Measurements from ENCODE around the gene TOM1L1.

TOM1L1 gene

GRCh38 chr17:54944796-54945195, 44.1 kb downstream of the TOM1L1 start:
- TF ChIP-seq CTCF (IDR thresholded peaks at IDR 0.05; ENCODE audit: borderline replicate concordance, insufficient read depth, low read depth, low read length): no peak
- no peak overlapping the region for H3K4me3 ChIP-seq (ENCODE audit: low read depth, low read length)

GRCh38 chr17:54945231-54945630, 44.6 kb downstream of the TOM1L1 start:
- no peak overlapping the region for H3K4me3 ChIP-seq (ENCODE audit: low read depth, low read length)
- TF ChIP-seq CTCF (IDR thresholded peaks at IDR 0.05; ENCODE audit: borderline replicate concordance, insufficient read depth, low read depth, low read length): no peak

- no peak overlapping the region for H3K4me3 ChIP-seq (ENCODE audit: low read depth, low read length)
- TF ChIP-seq CTCF (IDR thresholded peaks at IDR 0.05; ENCODE audit: borderline replicate concordance, insufficient read depth, low read depth, low read length): no peak
Observed at GRCh38 chr17:54945671-54946070, 45.0 kb downstream of the TOM1L1 start.

- no peak overlapping the region for H3K4me3 ChIP-seq (ENCODE audit: low read depth, low read length)
- TF ChIP-seq CTCF (IDR thresholded peaks at IDR 0.05; ENCODE audit: borderline replicate concordance, insufficient read depth, low read depth, low read length): no peak
Observed at GRCh38 chr17:54947396-54947795, 46.7 kb downstream of the TOM1L1 start.

GRCh38 chr17:54948380-54948779, 47.7 kb downstream of the TOM1L1 start:
- H3K4me3 ChIP-seq (ENCODE audit: low read depth, low read length): no peak overlapping the region
- no peak for TF ChIP-seq CTCF (IDR thresholded peaks at IDR 0.05; ENCODE audit: borderline replicate concordance, insufficient read depth, low read depth, low read length)

- TF ChIP-seq CTCF (IDR thresholded peaks at IDR 0.05; ENCODE audit: borderline replicate concordance, insufficient read depth, low read depth, low read length): no peak
- H3K4me3 ChIP-seq (ENCODE audit: low read depth, low read length): no peak overlapping the region
Observed at GRCh38 chr17:54950116-54950515, 49.5 kb downstream of the TOM1L1 start.

GRCh38 chr17:54951286-54951685, 50.6 kb downstream of the TOM1L1 start:
- no peak for TF ChIP-seq CTCF (IDR thresholded peaks at IDR 0.05; ENCODE audit: borderline replicate concordance, insufficient read depth, low read depth, low read length)

More at GRCh38 chr17:54951286-54951685, 50.6 kb downstream of the TOM1L1 start:
- no peak overlapping the region for H3K4me3 ChIP-seq (ENCODE audit: low read depth, low read length)
